ENCODE data around the gene TF. TPM values are rescaled to one million over a fixed set of nuclear protein-coding genes. Genes with fewer than 3 reads are reported as not detected.
"Not testable (repeated sequence)": the region's sequence is repeated elsewhere in the genome, so short reads cannot be mapped to it uniquely, and the experiment has no call there.

TF gene
- total RNA-seq, 4 donors from 2014 or later: 0.15 to 4.2 (median 1.2) TPM

DNA sequence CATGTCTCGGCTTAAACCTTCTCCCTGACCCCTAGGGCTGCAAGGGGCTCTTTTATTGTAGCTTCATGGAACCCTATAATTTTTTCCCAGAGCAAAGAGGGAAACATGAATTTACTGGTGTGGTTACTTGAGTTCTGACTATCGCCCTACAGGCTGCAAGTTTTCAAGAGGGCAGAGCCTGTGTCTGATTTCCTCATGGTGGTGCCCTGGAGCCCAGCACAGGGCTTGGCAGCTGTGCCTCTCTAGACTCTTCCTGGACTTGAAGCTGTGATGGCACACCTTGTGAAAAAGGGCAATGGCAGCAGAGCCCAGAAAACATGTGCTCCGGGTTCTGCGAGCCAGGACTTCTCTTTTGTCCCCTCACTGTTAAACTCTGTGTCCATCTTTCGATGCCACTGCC is 34.2 kb upstream of the TF start:
- no peaks in the 10 kb centered on the region for H3K27me3 ChIP-seq
- no peak for TF ChIP-seq POLR2A (IDR thresholded peaks at IDR 0.05)
- TF ChIP-seq, protein P1, sequence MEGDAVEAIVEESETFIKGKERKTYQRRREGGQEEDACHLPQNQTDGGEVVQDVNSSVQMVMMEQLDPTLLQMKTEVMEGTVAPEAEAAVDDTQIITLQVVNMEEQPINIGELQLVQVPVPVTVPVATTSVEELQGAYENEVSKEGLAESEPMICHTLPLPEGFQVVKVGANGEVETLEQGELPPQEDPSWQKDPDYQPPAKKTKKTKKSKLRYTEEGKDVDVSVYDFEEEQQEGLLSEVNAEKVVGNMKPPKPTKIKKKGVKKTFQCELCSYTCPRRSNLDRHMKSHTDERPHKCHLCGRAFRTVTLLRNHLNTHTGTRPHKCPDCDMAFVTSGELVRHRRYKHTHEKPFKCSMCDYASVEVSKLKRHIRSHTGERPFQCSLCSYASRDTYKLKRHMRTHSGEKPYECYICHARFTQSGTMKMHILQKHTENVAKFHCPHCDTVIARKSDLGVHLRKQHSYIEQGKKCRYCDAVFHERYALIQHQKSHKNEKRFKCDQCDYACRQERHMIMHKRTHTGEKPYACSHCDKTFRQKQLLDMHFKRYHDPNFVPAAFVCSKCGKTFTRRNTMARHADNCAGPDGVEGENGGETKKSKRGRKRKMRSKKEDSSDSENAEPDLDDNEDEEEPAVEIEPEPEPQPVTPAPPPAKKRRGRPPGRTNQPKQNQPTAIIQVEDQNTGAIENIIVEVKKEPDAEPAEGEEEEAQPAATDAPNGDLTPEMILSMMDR (IDR thresholded peaks at IDR 0.05): no peak
- no peaks in the 10 kb centered on the region for H3K36me3 ChIP-seq
- WGBS, 2 donors: 91 to 92% methylated on average over 5 of the region's 5 CpGs
- no peak overlapping the region for H3K4me3 ChIP-seq (replicated peaks in 1 of 3)
- no peak overlapping the region for H3K27ac ChIP-seq
- DNase-seq: no peak
- intact Hi-C loops (cut with DNase I): no loop called here
- no peaks in the 10 kb centered on the region for H3K9me3 ChIP-seq
- no peaks in the 10 kb centered on the region for H3K4me1 ChIP-seq

DNA sequence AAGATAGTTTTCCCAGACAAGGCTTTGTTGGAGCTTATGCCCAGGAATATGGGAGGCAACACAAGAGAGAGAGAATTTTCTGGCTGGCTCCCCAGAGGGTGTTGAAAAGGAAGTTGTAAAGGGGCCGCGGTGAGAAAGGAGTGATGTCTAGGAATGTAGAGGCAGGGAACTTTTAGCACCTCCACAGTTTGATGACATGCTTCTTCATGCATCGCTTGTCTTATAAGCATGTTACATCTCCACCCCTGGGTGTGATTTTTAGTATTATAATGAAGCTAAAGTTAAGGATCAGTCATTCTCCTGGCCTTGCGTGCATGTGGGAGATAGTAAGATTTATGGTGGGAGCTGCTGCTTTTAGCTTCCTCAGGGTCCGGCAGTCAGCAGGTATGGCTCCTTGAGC is 32.8 kb upstream of the TF start:
- Histone ChIP-seq H3K36me3 (no peaks in the 10 kb centered on the region), H3K4me1 (no peaks in the 10 kb centered on the region), H3K9me3 (no peaks in the 10 kb centered on the region), H3K27ac (no peak overlapping the region), H3K27me3 (no peaks in the 10 kb centered on the region), H3K4me3 (replicated peaks in 1 of 3) (no peak overlapping the region)
- no peak for DNase-seq
- TF ChIP-seq, protein P1 (IDR thresholded peaks at IDR 0.05): no peak
- no peak for TF ChIP-seq POLR2A (IDR thresholded peaks at IDR 0.05)
- intact Hi-C loops (cut with DNase I): no loop called here
- 86 to 92% methylated on average over 5 of the region's 5 CpGs for WGBS, 2 donors

DNA sequence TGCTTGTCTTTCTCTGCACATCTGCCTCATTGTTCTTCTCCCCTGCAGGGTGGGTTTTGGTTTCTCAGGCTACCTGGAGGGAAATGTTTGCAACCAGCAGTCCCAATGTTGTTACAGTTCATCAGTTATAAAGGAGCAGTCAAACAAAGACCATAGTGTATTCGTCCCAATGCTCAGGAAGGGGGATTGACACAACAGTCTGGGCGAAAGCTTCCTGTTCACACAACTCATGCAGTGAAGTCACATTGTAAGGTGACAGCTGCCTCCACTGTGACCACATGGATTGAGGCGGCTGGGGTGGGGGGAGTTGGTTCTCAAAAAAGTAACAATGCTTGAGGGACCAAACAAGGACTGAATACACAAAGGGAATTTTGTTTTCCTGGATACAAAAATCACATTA is 28.8 kb upstream of the TF start:
- H3K4me1 ChIP-seq: no peaks in the 10 kb centered on the region
- no peaks in the 10 kb centered on the region for H3K36me3 ChIP-seq
- no peaks in the 10 kb centered on the region for H3K9me3 ChIP-seq
- DNase-seq: no peak
- no peak overlapping the region for H3K4me3 ChIP-seq (replicated peaks in 1 of 3)
- WGBS, 2 donors: 62 to 73% methylated on average over 3 of the region's 3 CpGs
- H3K27me3 ChIP-seq: no peaks in the 10 kb centered on the region
- no peak overlapping the region for H3K27ac ChIP-seq
- TF ChIP-seq, protein P1 (IDR thresholded peaks at IDR 0.05): no peak
- TF ChIP-seq POLR2A (IDR thresholded peaks at IDR 0.05): no peak
- intact Hi-C loops (cut with DNase I): no loop called here

- Histone ChIP-seq H3K36me3 (no peaks in the 10 kb centered on the region), H3K4me3 (replicated peaks in 1 of 3) (no peak overlapping the region), H3K27ac (no peak overlapping the region), H3K4me1 (no peaks in the 10 kb centered on the region), H3K27me3 (no peaks in the 10 kb centered on the region), H3K9me3 (no peaks in the 10 kb centered on the region)
- DNase-seq: no peak
- intact Hi-C loops (cut with DNase I): no loop called here
- no peak for TF ChIP-seq POLR2A (IDR thresholded peaks at IDR 0.05)
- TF ChIP-seq, protein P1 (IDR thresholded peaks at IDR 0.05): no peak
Measured at GRCh38 chr3:133722935-133723334, 23.3 kb upstream of the TF start.

DNA sequence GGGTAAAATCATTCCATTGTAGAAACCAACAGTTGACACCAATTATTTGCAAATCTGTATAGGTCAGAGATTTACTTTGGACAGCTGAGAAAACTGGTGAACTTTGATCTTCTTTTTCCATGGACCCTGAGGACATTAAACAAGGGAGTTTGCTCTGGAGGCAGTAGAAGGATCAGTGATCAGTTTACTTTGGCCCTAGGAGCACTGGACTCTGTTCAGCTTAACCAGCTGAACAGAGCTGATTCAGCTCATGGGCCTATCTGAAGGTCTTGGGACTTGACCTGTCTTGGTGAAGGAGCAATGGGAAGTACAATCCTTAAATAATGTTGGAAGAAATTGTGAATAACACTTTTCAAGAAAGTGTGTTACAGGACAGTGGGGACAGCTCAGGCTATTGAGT is 15.2 kb upstream of the TF start:
- intact Hi-C loops (cut with DNase I): no loop called here
- Histone ChIP-seq H3K27ac (no peak overlapping the region), H3K36me3 (no peaks in the 10 kb centered on the region), H3K9me3 (no peaks in the 10 kb centered on the region), H3K27me3 (no peaks in the 10 kb centered on the region), H3K4me1 (no peaks in the 10 kb centered on the region), H3K4me3 (replicated peaks in 1 of 3) (no peak overlapping the region)
- DNase-seq: no peak
- no peak for TF ChIP-seq POLR2A (IDR thresholded peaks at IDR 0.05)
- TF ChIP-seq, protein P1 (IDR thresholded peaks at IDR 0.05): no peak

DNA sequence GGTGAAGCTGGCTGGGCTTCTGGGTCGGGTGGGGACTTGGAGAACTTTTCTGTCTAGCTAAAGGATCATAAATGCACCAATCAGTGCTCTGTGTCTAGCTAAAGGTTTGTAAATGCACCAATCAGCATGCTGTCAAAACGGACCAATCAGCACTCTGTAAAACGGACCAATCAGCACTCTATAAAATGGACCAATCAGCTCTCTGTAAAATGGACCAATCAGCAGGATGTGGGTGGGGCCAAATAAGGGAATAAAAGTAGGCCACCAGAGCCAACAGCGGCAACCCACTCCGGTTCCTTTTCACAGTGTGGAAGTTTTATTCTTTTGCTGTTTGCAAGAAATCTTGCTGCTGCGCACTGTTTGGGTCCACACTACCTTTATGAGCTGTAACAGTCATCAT is 14.0 kb upstream of the TF start:
- H3K4me3 ChIP-seq (replicated peaks in 1 of 3); H3K36me3 ChIP-seq; H3K27me3 ChIP-seq; H3K9me3 ChIP-seq; DNase-seq; intact Hi-C loops (cut with DNase I); H3K27ac ChIP-seq; H3K4me1 ChIP-seq: not testable (repeated sequence)
- WGBS, 2 donors: 79 to 90% methylated on average over 6 of the region's 6 CpGs
